Suprapubic skin (tissue), 4 donors: ENCODE measurements around the gene TADA1. TPM values are rescaled to one million over a fixed set of nuclear protein-coding genes. Genes with fewer than 3 reads are reported as not detected.

Source experiments
- DNase-seq, 2 donors: peaks; one replicate each; pipeline ENCODE4 v3.0.0-alpha.2; 2019; ENCODE audit warnings: low spot score in 2 of 2
- H3K27ac ChIP-seq: fragments of 200-600 bp; sonication (generic); one replicate; pipeline ENCODE4 v1.5.1; 2019
- H3K27me3 ChIP-seq: fragments of 200-600 bp; sonication (generic); one replicate; pipeline ENCODE4 v1.5.1; 2019
- H3K36me3 ChIP-seq: fragments of 200-600 bp; sonication (generic); one replicate; pipeline ENCODE4 v1.5.1; 2019
- H3K4me1 ChIP-seq: fragments of 200-600 bp; sonication (generic); one replicate; pipeline ENCODE4 v1.5.1; 2019
- H3K4me3 ChIP-seq: fragments of 200-600 bp; sonication (generic); one replicate; pipeline ENCODE4 v1.5.1; 2019; ENCODE audit warnings: mild to moderate bottlenecking
- H3K9me3 ChIP-seq: fragments of 200-600 bp; sonication (generic); one replicate; pipeline ENCODE4 v1.5.1; 2019
- CTCF ChIP-seq, 2 donors: fragments of 200-600 bp in 1 of 2; fragments of 450-650 bp in 1 of 2; sonication (generic) in 1 of 2; IDR thresholded peaks; one replicate each; pipeline ENCODE4 v1.5.1; 2016 to 2019; ENCODE audit warnings: antibody characterized with exemption in 2 of 2, mild to moderate bottlenecking in 1 of 2, moderate library complexity in 1 of 2
- EP300 ChIP-seq: sonication (generic); formaldehyde crosslinking; IDR thresholded peaks from one replicate; pipeline ENCODE4 v1.6.1; 2017; ENCODE audit warnings: antibody characterized with exemption
- POLR2A ChIP-seq, 2 donors: fragments of 450-650 bp; IDR thresholded peaks; one replicate each; pipeline ENCODE4 v1.6.1; 2017; ENCODE audit warnings: antibody characterized with exemption in 2 of 2, mild to moderate bottlenecking in 2 of 2, moderate library complexity in 2 of 2
- POLR2AphosphoS5 ChIP-seq, 3 donors: sonication (generic); formaldehyde crosslinking; IDR thresholded peaks; one replicate each; pipeline ENCODE4 v1.6.1; 2017; ENCODE audit warnings: antibody characterized with exemption in 3 of 3
- WGBS: methylation state at CpG from one replicate; pipeline ENCODE4 v1.1.5; 2018; 5-methylcytosine and 5-hydroxymethylcytosine counted together
- total RNA-seq, 4 donors: library from RNA; depleted of rRNA; stranded (reverse); fragments of >200 nt; gene quantifications; one replicate each; pipeline ENCODE4 v1.1.0, GENCODE V29; 2016

TADA1 gene
- total RNA-seq, 4 donors from 2014 or later = 11.3 to 14.3 (median 13.0) TPM

- Histone ChIP-seq H3K36me3 (no peaks in the 10 kb centered on the region), H3K9me3 (no peaks in the 10 kb centered on the region), H3K4me1 (no peaks in the 10 kb centered on the region), H3K4me3 (no peak overlapping the region), H3K27ac (no peak overlapping the region), H3K27me3 (peaks cover 3% of the 10 kb centered on the region)
- WGBS = 82% methylated on average over 4 of the region's 4 CpGs
- no peak for TF ChIP-seq CTCF (IDR thresholded peaks at IDR 0.05)
- TF ChIP-seq EP300 = no peak
- TF ChIP-seq POLR2A (IDR thresholded peaks at IDR 0.05) = no peak
- TF ChIP-seq POLR2AphosphoS5 (IDR thresholded peaks at IDR 0.05) = no peak
- no peak for DNase-seq
These were observed 19.7 kb upstream of the TADA1 start for GRCh38 chr1:166895766-166896165.

GRCh38 chr1:166889776-166890175 is 13.7 kb upstream of the TADA1 start:
- no peak for DNase-seq
- H3K9me3 ChIP-seq = no peaks in the 10 kb centered on the region
- no peaks in the 10 kb centered on the region for H3K36me3 ChIP-seq
- H3K27ac ChIP-seq = no peak overlapping the region
- TF ChIP-seq POLR2A (IDR thresholded peaks at IDR 0.05) = no peak
- no peaks in the 10 kb centered on the region for H3K4me1 ChIP-seq
- H3K4me3 ChIP-seq = no peak overlapping the region
- H3K27me3 ChIP-seq = peaks cover 7% of the 10 kb centered on the region

GRCh38 chr1:166888373-166889111 is 12.5 kb upstream of the TADA1 start:
- no peaks in the 10 kb centered on the region for H3K36me3 ChIP-seq
- peaks cover 4% of the 10 kb centered on the region for H3K4me1 ChIP-seq
- no peak for DNase-seq
- WGBS = 86% methylated on average over 4 of the region's 4 CpGs
- no peak overlapping the region for H3K4me3 ChIP-seq
- TF ChIP-seq POLR2A (IDR thresholded peaks at IDR 0.05) (no peak), CTCF (IDR thresholded peaks at IDR 0.05) (no peak), POLR2AphosphoS5 (IDR thresholded peaks at IDR 0.05) (no peak)
- H3K27me3 ChIP-seq = peaks cover 19% of the 10 kb centered on the region
- no peak overlapping the region for H3K27ac ChIP-seq
- no peaks in the 10 kb centered on the region for H3K9me3 ChIP-seq

GRCh38 chr1:166884971-166885370 is 8.9 kb upstream of the TADA1 start:
- WGBS = 95% methylated on average over 3 of the region's 3 CpGs

GRCh38 chr1:166884040-166884642 is 8.1 kb upstream of the TADA1 start:
- Histone ChIP-seq H3K27me3 (peaks cover 23% of the 10 kb centered on the region), H3K4me1 (peaks cover 4% of the 10 kb centered on the region), H3K9me3 (no peaks in the 10 kb centered on the region), H3K4me3 (no peak overlapping the region), H3K27ac (no peak overlapping the region), H3K36me3 (no peaks in the 10 kb centered on the region)
- no peak for DNase-seq
- WGBS = 15% methylated on average over 32 of the region's 44 CpGs
- peak; percentile 13 to 57 for TF ChIP-seq CTCF (IDR thresholded peaks at IDR 0.05)
- no peak for TF ChIP-seq EP300

More at GRCh38 chr1:166884971-166885370, 8.9 kb upstream of the TADA1 start:
- Histone ChIP-seq H3K9me3 (no peaks in the 10 kb centered on the region), H3K36me3 (no peaks in the 10 kb centered on the region), H3K4me1 (peaks cover 4% of the 10 kb centered on the region), H3K27ac (no peak overlapping the region), H3K4me3 (no peak overlapping the region), H3K27me3 (peaks cover 23% of the 10 kb centered on the region)
- TF ChIP-seq CTCF (IDR thresholded peaks at IDR 0.05) (no peak), EP300 (no peak), POLR2A (IDR thresholded peaks at IDR 0.05) (no peak), POLR2AphosphoS5 (IDR thresholded peaks at IDR 0.05) (no peak)
- no peak for DNase-seq
